Uterus (tissue), 2 donors: Measurements from ENCODE around the gene RASGEF1C.

Source experiments
- CTCF ChIP-seq, 4 experiments: fragments of 200-600 bp in 2 of 4; fragments of 450-650 bp in 2 of 4; sonication (generic) in 2 of 4; IDR thresholded peaks; one replicate each; pipeline ENCODE4 v1.5.1; 2016 to 2019; ENCODE audit warnings: antibody characterized with exemption in 4 of 4, mild to moderate bottlenecking in 2 of 4, moderate library complexity in 1 of 4
- POLR2A ChIP-seq, 2 donors: fragments of 450-650 bp; IDR thresholded peaks; one replicate each; pipeline ENCODE4 v1.6.1; 2016; ENCODE audit warnings: antibody characterized with exemption in 2 of 2, mild to moderate bottlenecking in 1 of 2, moderate library complexity in 1 of 2

- TF ChIP-seq CTCF (IDR thresholded peaks at IDR 0.05) (no peak), POLR2A (IDR thresholded peaks at IDR 0.05) (no peak)
These were observed 152.9 kb downstream of the RASGEF1C start for GRCh38 chr5:180056153-180056552.
